GM12801 (cell line): Measurements from ENCODE around the gene TSPAN9.

Experiments used
- TF ChIP-seq, protein P1 (sequence below): IDR thresholded peaks from one replicate; pipeline ENCODE4 v1.5.1; 2011; ENCODE audit warnings: control low read depth; ENCODE audit not compliant: insufficient read length; ENCODE audit errors: extremely low read depth

TSPAN9 gene

DNA sequence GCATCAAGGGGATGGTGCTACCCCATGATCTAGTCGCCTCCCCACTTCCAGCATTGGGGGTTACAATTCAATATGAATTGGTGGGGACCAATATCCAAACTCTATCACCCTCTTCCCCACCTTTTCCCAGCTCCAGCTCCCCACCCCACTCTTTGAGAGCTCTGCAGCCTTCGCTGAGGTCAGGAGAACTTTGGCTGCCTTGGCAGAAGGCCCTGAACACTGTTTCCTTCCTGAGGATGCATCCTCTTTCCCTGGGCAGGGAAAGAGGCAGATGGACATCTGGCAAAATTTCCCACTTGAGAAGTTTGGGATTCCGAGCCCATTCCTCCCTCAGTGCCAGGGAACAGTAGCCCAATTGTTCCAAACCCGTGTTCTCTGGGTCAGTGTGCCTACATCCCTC is 169.1 kb downstream of the TSPAN9 start:
- TF ChIP-seq, protein P1, sequence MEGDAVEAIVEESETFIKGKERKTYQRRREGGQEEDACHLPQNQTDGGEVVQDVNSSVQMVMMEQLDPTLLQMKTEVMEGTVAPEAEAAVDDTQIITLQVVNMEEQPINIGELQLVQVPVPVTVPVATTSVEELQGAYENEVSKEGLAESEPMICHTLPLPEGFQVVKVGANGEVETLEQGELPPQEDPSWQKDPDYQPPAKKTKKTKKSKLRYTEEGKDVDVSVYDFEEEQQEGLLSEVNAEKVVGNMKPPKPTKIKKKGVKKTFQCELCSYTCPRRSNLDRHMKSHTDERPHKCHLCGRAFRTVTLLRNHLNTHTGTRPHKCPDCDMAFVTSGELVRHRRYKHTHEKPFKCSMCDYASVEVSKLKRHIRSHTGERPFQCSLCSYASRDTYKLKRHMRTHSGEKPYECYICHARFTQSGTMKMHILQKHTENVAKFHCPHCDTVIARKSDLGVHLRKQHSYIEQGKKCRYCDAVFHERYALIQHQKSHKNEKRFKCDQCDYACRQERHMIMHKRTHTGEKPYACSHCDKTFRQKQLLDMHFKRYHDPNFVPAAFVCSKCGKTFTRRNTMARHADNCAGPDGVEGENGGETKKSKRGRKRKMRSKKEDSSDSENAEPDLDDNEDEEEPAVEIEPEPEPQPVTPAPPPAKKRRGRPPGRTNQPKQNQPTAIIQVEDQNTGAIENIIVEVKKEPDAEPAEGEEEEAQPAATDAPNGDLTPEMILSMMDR = no peak

DNA sequence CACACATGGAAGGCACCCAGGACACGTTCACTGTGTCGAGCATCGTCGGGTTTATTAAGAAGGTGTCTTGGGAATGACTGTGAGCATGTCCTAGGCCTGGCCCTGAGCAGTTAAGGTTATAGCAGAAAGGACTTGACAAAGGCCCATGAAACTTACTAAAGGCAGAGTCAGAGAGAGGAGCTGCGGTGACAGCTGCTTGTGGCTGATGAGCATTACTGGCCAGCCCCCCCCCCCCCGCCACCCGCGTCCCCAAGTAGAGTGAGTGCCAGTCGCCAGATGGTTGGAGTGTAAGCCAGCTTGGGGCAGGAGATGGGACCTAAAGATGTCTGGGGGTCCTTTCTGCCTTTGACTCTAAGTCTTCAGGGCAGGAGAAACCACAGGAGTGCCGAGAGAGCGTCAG is 169.9 kb downstream of the TSPAN9 start:
- TF ChIP-seq, protein P1 = no peak

DNA sequence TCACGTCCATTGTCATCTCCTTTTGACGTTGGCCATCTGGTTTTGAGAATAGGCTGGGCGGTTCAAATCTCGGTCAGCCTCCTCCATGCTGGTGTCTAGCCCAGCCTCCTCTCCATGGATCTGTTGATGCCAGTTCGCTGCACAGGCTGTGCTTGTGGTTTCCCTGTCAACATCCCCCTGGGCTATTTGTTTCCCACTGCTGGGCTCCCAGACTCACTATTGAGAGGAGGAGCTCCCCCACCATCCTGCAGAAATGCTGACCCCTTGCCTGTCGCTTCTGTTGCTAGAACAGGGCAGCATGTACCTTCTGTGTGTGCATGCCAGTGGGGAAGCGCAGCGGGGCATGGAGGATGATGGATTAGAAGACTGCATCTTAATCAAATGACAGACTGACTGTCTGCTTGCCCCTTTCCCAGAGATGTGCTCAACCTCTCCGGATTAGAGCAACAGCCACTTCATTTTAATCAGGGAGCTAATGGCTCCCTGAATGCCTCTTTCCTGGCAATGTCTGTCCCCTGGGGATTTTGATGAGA is 170.5 kb downstream of the TSPAN9 start:
- TF ChIP-seq, protein P1 = no peak

DNA sequence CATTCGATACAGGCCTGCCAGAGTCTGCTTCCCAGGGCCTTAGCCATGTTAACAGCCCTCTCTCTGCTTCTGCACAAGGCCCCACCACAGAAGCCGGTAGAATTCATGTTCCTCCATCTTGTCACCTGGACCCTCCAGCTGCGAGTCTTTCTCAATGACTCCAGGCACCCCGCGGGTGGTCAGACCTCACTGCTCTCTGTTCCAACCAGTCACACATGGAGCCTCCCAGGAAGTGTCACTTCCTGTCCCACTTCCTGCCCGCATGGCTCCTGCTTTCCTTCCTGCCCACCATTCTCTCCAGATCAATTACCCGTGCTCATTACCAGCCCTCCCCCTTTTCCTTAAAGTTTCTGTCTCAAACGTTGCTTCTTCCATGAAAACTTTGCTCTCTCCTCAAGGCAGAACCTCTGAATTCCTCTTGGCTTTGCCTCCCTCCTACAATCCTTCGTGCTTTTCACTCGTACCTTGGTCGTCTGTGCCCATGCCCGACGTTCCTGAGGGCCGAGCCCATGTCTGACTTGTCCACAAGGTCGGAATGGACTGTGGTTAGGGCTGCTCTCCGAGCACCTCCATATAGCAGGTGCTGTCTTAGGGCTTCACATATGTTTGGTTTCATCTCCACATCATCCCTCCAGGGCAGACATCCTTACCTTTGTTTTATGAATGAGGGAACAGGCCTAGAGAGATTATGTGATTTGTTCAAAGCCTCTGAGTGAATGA is 172.1 kb downstream of the TSPAN9 start:
- TF ChIP-seq, protein P1 = no peak

DNA sequence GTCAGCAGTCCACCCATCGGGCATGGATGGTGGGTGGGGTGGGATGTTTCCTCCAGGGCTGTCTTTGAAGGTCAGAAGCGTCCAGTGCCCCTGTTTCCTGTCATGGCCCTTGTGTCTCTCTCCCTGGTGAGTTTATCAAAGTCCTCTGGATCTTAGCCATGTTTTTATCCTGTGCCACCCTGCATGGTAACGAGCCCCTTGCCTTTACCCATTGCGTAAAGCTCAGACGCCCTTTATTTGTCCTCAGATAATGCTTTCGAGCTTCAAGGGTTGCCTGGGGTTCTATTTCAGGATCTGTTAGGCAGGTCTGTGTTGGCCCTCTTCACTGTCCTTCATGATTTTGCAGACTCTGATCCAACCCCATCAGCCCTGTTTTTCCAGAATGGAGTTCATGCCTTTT is 172.9 kb downstream of the TSPAN9 start:
- TF ChIP-seq, protein P1 = no peak

DNA sequence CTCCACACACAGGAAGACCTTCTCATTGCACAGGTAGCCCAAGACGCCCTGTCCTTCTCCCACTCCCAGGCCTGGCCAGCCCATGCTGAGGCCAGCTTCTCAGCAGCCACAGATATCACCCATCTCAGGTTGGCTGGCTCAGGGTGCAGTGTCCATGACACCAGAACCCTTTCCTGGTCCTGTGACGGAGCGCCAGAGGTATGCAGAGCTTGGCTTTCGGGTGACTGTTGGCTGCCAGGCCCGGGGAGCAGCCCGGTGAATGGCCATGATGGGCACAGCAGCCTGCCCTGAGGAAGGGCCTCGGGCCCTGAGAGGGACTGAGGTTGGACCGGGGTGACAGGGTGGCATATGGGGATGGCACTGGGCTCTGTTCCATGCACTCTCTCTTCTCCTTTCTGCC is 173.4 kb downstream of the TSPAN9 start:
- TF ChIP-seq, protein P1 = no peak

DNA sequence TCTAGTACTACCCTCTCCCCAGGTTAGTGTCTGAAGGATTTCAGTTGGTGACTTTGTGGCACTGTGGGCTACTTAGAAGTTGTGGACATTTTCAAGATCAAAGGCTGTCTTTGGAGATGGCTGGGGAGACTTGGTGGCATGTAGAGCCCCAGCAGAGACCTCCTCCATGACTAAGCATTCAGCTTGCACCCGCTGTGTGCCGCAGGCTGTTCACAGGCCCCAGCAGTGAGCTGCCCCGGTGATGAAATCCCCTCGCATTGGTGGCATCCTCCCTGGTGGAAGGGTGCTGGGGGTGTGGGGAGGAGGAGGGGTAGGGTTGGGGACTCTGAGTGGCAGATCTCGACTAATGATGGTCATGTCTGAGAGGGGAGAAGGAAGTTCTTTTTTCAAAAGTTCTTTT is 173.9 kb downstream of the TSPAN9 start:
- TF ChIP-seq, protein P1 = no peak
